IMR-90 (cell line): Measurements from ENCODE around the gene AASS. TPM values are rescaled to one million over a fixed set of nuclear protein-coding genes. Genes with fewer than 3 reads are reported as not detected.

Experiments
- ATAC-seq: fragments of 200-7000 bp; cut with Tn5 transposase; 2 replicates; pipeline ENCODE4 v1.9.1; 2020; ENCODE audit warnings: low read depth, mild to moderate bottlenecking, moderate library complexity
- BruUV-seq: library from RNA; stranded (reverse); fragments of 400-500 nt; replicated peaks from 2 replicates; lab custom pipeline; 2021; lab: Mats Ljungman, UMichigan
- CTCF ChIA-PET: fragments of 300-600 bp; formaldehyde crosslinking; extraction: SDS; loops from one replicate; lab custom pipeline; 2021; ENCODE audit warnings: antibody characterized with exemption; lab: Yijun Ruan, JAX
- POLR2A ChIA-PET: fragments of 300-600 bp; sonication (Branson Sonifier 250); formaldehyde crosslinking; loops from one replicate; lab custom pipeline; 2022; ENCODE audit warnings: antibody characterized with exemption; ENCODE audit not compliant: unreplicated experiment; lab: Charles Lee
- DNase-seq: peaks from one replicate; pipeline ENCODE4 v3.0.0; 2013
- H2AFZ ChIP-seq: replicated peaks from 2 replicates; pipeline ENCODE3; 2013; ENCODE audit warnings: low read length, mild to moderate bottlenecking; ENCODE audit not compliant: poor library complexity
- H2AK5ac ChIP-seq: 2 replicates; pipeline ENCODE4 v1.6.1; 2013; ENCODE audit warnings: low read depth, low read length, inconsistent platforms
- H2AK9ac ChIP-seq: replicated peaks from 2 replicates; pipeline ENCODE3; 2013; ENCODE audit warnings: mild to moderate bottlenecking, low read depth, low read length, moderate library complexity; ENCODE audit not compliant: poor library complexity
- H2BK120ac ChIP-seq: 2 replicates; pipeline ENCODE4 v1.6.1; 2013; ENCODE audit warnings: low read depth, low read length, inconsistent platforms
- H2BK15ac ChIP-seq: 3 replicates; pipeline ENCODE4 v1.6.1; 2013; ENCODE audit warnings: low read depth, low read length, inconsistent platforms
- H2BK20ac ChIP-seq: 2 replicates; pipeline ENCODE4 v1.6.1; 2013; ENCODE audit warnings: low read depth, mild to moderate bottlenecking, inconsistent platforms, low read length, moderate library complexity
- H2BK5ac ChIP-seq: 2 replicates; pipeline ENCODE4 v1.6.1; 2013; ENCODE audit warnings: mild to moderate bottlenecking, low read depth, low read length, inconsistent platforms; ENCODE audit not compliant: poor library complexity, severe bottlenecking
- H3K14ac ChIP-seq: replicated peaks from 2 replicates; pipeline ENCODE4 v1.6.1; 2013; ENCODE audit warnings: low read depth, low read length, inconsistent platforms
- H3K18ac ChIP-seq: 2 replicates; pipeline ENCODE4 v1.6.1; 2013; ENCODE audit warnings: low read depth, low read length, control low read depth
- H3K23ac ChIP-seq: 2 replicates; pipeline ENCODE4 v1.6.1; 2013; ENCODE audit warnings: low read depth, low read length, inconsistent platforms
- H3K27ac ChIP-seq: 2 replicates; pipeline ENCODE4 v1.5.1; 2013; ENCODE audit warnings: mild to moderate bottlenecking, control low read depth, low read length; ENCODE audit not compliant: insufficient read depth
- H3K27me3 ChIP-seq: 2 replicates; pipeline ENCODE4 v1.6.1; 2013; ENCODE audit warnings: low read length; ENCODE audit not compliant: control insufficient read depth, insufficient read depth
- H3K36me3 ChIP-seq: 2 replicates; pipeline ENCODE4 v1.6.1; 2013; ENCODE audit warnings: low read length, mixed read lengths; ENCODE audit not compliant: control insufficient read depth, insufficient read depth
- H3K4ac ChIP-seq: 2 replicates; pipeline ENCODE4 v1.6.1; 2013; ENCODE audit warnings: low read depth, low read length, inconsistent platforms
- H3K4me1 ChIP-seq: 2 replicates; pipeline ENCODE4 v1.6.1; 2013; ENCODE audit warnings: low read length, mixed read lengths; ENCODE audit not compliant: control insufficient read depth, insufficient read depth
- H3K4me2 ChIP-seq: 2 replicates; pipeline ENCODE4 v1.6.1; 2013; ENCODE audit warnings: low read depth, mild to moderate bottlenecking, control low read depth, low read length, moderate library complexity
- H3K4me3 ChIP-seq: 2 replicates; pipeline ENCODE4 v1.5.1; 2013; ENCODE audit warnings: low read depth, mild to moderate bottlenecking, control low read depth, low read length, moderate library complexity; ENCODE audit not compliant: insufficient read depth
- H3K56ac ChIP-seq: 2 replicates; pipeline ENCODE4 v1.6.1; 2013; ENCODE audit warnings: low read length, inconsistent platforms; ENCODE audit not compliant: insufficient read depth; ENCODE audit errors: extremely low read depth
- H3K79me1 ChIP-seq, 2 experiments: 2 replicates each; pipeline ENCODE4 v1.6.1; 2013; ENCODE audit warnings: low read length in 2 of 2, inconsistent platforms in 1 of 2, low read depth in 1 of 2
- H3K9ac ChIP-seq: 2 replicates; pipeline ENCODE4 v1.6.1; 2013; ENCODE audit warnings: low read depth, low read length, control low read depth
- H3K9me1 ChIP-seq: 2 replicates; pipeline ENCODE4 v1.6.1; 2013; ENCODE audit warnings: low read length, inconsistent platforms; ENCODE audit not compliant: insufficient read depth
- H3K9me3 ChIP-seq: 2 replicates; pipeline ENCODE4 v1.6.1; 2013; ENCODE audit warnings: low read length; ENCODE audit not compliant: control insufficient read depth, insufficient read depth
- H4K20me1 ChIP-seq: 2 replicates; pipeline ENCODE4 v1.6.1; 2013; ENCODE audit warnings: low read length, inconsistent platforms; ENCODE audit not compliant: insufficient read depth
- H4K5ac ChIP-seq: 2 replicates; pipeline ENCODE4 v1.6.1; 2013; ENCODE audit warnings: mild to moderate bottlenecking, low read depth, low read length, control low read depth
- H4K8ac ChIP-seq, 2 experiments: 2 replicates each; pipeline ENCODE4 v1.6.1; 2013; ENCODE audit warnings: low read depth in 2 of 2, low read length in 2 of 2, control low read depth in 1 of 2, inconsistent platforms in 1 of 2
- H4K91ac ChIP-seq: 2 replicates; pipeline ENCODE4 v1.6.1; 2013; ENCODE audit warnings: low read depth, low read length, inconsistent platforms; ENCODE audit not compliant: insufficient read depth
- CEBPB ChIP-seq: IDR thresholded peaks from 2 replicates; pipeline ENCODE4 v1.6.1; 2012; ENCODE audit warnings: low read depth, low read length, improper control_type of control experiment
- CHD1 ChIP-seq: IDR thresholded peaks from 2 replicates; pipeline ENCODE4 v1.6.1; 2012; ENCODE audit warnings: low read depth, low read length, improper control_type of control experiment
- CTCF ChIP-seq: conservative IDR thresholded peaks from 2 replicates; pipeline ENCODE4 v1.5.1; 2012; ENCODE audit warnings: mild to moderate bottlenecking, low read depth, low read length, improper control_type of control experiment
- MAFK ChIP-seq: IDR thresholded peaks from 2 replicates; pipeline ENCODE4 v1.6.1; 2012; ENCODE audit warnings: low read depth, low read length, improper control_type of control experiment
- MAZ ChIP-seq: IDR thresholded peaks from 2 replicates; pipeline ENCODE4 v1.6.1; 2012; ENCODE audit warnings: low read depth, mild to moderate bottlenecking, low read length, improper control_type of control experiment, moderate library complexity, borderline replicate concordance
- MXI1 ChIP-seq: IDR thresholded peaks from 2 replicates; pipeline ENCODE4 v1.6.1; 2012; ENCODE audit warnings: low read depth, mild to moderate bottlenecking, low read length, moderate library complexity, borderline replicate concordance
- NFE2L2 ChIP-seq: fragments of 150-350 bp; IDR thresholded peaks from 2 replicates; pipeline ENCODE4 v1.6.1; 2016; ENCODE audit warnings: low read depth, mild to moderate bottlenecking, low read length
- POLR2A ChIP-seq: IDR thresholded peaks from 2 replicates; pipeline ENCODE4 v1.6.1; 2012; ENCODE audit warnings: mild to moderate bottlenecking, low read depth, low read length
- WGBS, 2 experiments: methylation state at CpG; one replicate each; pipeline versions ENCODE4 v1.1.5 to v1.1.7; 2013; ENCODE audit warnings: missing lambda C conversion rate in 2 of 2; ENCODE audit not compliant: insufficient read length in 1 of 2; ENCODE audit errors: extremely low coverage in 2 of 2; 5-methylcytosine and 5-hydroxymethylcytosine counted together
- dilution Hi-C: fragments of 300-500 bp; cut with HindIII; formaldehyde crosslinking; loops from one replicate; pipeline ENCODE4 v1.14.3; 2018; ENCODE audit warnings: low sequenced_read_pairs; ENCODE audit not compliant: unreplicated experiment
- in situ Hi-C: fragments of 300-500 bp; cut with MboI; formaldehyde crosslinking; loops from 3 replicates; pipeline ENCODE4 v1.14.3; 2019; ENCODE audit warnings: low sequenced_read_pairs, inconsistent platforms, mixed read lengths
- intact Hi-C: fragments of 100-400 bp; cut with micrococcal nuclease; formaldehyde crosslinking; loops from 2 replicates; pipeline ENCODE4 v1.10.0; 2022
- polyA plus RNA-seq, 3 experiments: library from polyadenylated mRNA; depleted of rRNA; stranded (reverse); fragments of >200 nt; gene quantifications; 2 replicates each; pipeline ENCODE4 v1.2.3, GENCODE V29; 2012; ENCODE audit warnings: low replicate concordance in 1 of 3
- total RNA-seq: library from RNA; depleted of rRNA; stranded (reverse); fragments of >200 nt; gene quantifications from 2 replicates; pipeline ENCODE4 v1.2.3, GENCODE V29; 2012

AASS gene
- total and polyA plus RNA-seq, 2 of the 4 experiments (the other 2 are of a cell fraction) = 6.1 to 12.9 TPM

- in situ Hi-C loops = no loop called here
- no CpG with 5 or more reads among the region's 3 CpGs for WGBS, 2 experiments
These were observed 44.0 kb downstream of the AASS start for GRCh38 chr7:122100021-122100420.

More at GRCh38 chr7:122100021-122100420, 44.0 kb downstream of the AASS start:
- H2BK15ac ChIP-seq = no peak overlapping the region
- no peak overlapping the region for H4K5ac ChIP-seq
- no peak overlapping the region for H4K91ac ChIP-seq
- peak; percentile 3 for DNase-seq
- H3K4ac ChIP-seq = no peak overlapping the region
- H3K27ac ChIP-seq = no peak overlapping the region
- no peak overlapping the region for H3K4me3 ChIP-seq
- H3K79me1 ChIP-seq = no peaks in the 10 kb centered on the region
- H2AK5ac ChIP-seq = no peak overlapping the region
- no peaks in the 10 kb centered on the region for H3K4me1 ChIP-seq
- no peak overlapping the region for H3K18ac ChIP-seq
- no peak overlapping the region for H2BK20ac ChIP-seq
- no peak overlapping the region for H4K8ac ChIP-seq
- no TSS peak for BruUV-seq
- dilution Hi-C loops (no loop called here), intact Hi-C loops (no loop called here)
- H3K27me3 ChIP-seq = no peaks in the 10 kb centered on the region
- H3K36me3 ChIP-seq = peaks cover 2% of the 10 kb centered on the region; the same call in 1 of the 2 replicates
- no peak overlapping the region for H3K4me2 ChIP-seq
- no peak overlapping the region for H3K23ac ChIP-seq
- no peak overlapping the region for H2AK9ac ChIP-seq
- no peak overlapping the region for H3K56ac ChIP-seq
- POLR2A ChIA-PET = no interaction called here
- no peak overlapping the region for H2AFZ ChIP-seq
- ATAC-seq = no peak
- no peak overlapping the region for H3K9ac ChIP-seq
- no peaks in the 10 kb centered on the region for H4K20me1 ChIP-seq
- H2BK5ac ChIP-seq = no peak overlapping the region
- CTCF ChIA-PET = interaction anchor here (0.6 to 2.3 kb wide), 2 partner anchors 10 to 438 kb away, joined by 3 to 5 read pairs; no protein-coding TSS in a partner anchor
- no peaks in the 10 kb centered on the region for H3K9me1 ChIP-seq
- no peaks in the 10 kb centered on the region for H3K9me3 ChIP-seq
- H2BK120ac ChIP-seq = no peak overlapping the region
- H3K14ac ChIP-seq = no peak overlapping the region
- no peak for TF ChIP-seq CTCF
- TF ChIP-seq CHD1 = no peak
- no peak for TF ChIP-seq MAZ
- no peak for TF ChIP-seq MAFK
- TF ChIP-seq CEBPB = no peak
- no peak for TF ChIP-seq NFE2L2
- no peak for TF ChIP-seq MXI1
- TF ChIP-seq POLR2A = no peak
